Activated CD8-positive, alpha-beta memory T cell treated with anti-CD3 and anti-CD28 coated beads for 48 hours (primary cell): ENCODE data around the gene ZNF846.
A peak's percentile ranks its signal among the peaks of the same experiment; 100 is the strongest.
"Not testable (repeated sequence)": the region's sequence is repeated elsewhere in the genome, so short reads cannot be mapped to it uniquely, and the experiment has no call there.

Source experiments
- DNase-seq, 3 experiments: peaks; one replicate each; pipeline ENCODE4 v3.0.0-alpha.2; 2020; ENCODE audit warnings: low read depth in 2 of 3, low spot score in 2 of 3

ZNF846 gene

DNA sequence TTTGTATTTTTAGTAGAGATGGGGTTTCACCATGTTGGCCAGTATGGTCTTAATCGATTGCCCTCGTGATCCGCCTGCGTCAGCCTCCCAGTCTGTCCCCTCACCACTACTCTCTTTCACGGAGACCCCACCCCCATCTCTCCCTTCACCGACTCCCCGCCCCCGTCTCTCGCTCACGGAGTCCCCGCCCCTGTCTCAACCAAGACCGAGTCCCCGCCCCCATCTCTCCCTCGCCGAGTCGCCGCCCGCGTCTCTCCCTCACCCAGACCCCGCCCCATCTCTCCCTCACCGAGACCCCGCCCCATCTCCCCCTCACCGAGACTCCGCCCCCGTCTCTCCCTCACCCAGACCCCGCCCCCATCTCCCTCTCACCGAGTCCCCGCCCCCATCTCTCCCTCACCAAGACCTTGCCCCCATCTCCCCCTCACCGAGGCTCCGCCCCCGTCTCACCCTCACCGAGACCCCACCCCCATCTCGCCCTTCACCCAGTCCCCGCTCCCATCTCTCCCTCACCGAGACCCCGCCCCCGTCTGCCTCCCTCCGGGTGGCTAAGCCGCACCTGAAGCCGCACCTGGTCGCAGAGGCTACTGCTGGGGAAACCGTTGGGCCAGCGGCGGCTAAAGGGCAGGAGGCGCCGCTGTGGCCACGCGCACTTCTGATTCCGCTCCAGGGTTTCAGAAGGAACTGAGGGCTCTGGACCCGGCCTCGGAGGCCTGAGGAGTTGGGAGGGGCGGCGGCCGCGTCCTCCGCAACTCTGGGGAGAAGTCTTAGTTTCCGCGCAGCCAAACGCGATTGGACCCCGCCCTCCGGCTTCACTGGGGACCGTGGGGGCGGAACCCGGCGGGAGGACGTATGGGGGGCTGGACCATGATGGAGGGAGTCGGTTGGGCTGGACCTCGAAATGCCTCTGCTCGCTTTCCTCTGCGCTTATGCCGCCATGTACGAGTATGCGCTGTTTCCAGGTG is 17.1 kb upstream of the ZNF846 start:
- DNase-seq, result peak; percentile 78 to 90 (median 81)

DNA sequence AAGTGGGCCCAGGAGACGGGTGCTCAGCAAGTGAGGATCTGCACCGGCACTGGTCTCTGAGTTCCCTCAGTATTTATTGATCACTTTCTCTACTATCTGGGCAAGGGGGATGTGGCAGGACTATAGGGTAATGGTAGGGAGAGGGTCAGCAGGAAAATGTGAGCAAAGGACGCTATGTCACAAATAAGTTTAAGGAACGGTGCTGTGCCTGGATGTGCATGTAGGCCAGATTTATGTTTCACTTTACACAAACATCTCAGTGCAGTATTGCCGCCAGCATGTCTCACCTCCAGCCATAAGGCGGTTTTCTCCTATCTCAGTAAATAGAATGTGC is 15.6 kb upstream of the ZNF846 start:
- DNase-seq, result not testable (repeated sequence)

DNA sequence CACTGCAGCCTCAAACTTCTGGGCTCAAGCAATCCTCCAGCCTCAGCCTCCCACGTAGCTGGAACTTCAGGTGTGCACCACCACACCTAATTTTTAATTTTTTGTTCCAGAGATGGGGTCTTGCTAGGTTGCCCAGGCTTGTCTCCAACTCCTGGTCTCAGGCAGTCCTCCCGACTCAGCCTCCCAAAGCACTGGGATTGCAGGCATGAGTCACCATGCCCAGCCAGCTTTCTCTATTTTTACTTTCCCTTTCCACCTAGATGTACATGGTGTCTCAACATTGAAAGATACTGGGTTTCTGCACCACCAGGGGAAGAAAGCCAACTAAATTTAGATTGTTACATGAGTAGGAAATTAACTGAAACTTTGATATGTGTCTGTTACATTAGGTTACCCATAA is 13.8 kb upstream of the ZNF846 start:
- no peak for DNase-seq

DNA sequence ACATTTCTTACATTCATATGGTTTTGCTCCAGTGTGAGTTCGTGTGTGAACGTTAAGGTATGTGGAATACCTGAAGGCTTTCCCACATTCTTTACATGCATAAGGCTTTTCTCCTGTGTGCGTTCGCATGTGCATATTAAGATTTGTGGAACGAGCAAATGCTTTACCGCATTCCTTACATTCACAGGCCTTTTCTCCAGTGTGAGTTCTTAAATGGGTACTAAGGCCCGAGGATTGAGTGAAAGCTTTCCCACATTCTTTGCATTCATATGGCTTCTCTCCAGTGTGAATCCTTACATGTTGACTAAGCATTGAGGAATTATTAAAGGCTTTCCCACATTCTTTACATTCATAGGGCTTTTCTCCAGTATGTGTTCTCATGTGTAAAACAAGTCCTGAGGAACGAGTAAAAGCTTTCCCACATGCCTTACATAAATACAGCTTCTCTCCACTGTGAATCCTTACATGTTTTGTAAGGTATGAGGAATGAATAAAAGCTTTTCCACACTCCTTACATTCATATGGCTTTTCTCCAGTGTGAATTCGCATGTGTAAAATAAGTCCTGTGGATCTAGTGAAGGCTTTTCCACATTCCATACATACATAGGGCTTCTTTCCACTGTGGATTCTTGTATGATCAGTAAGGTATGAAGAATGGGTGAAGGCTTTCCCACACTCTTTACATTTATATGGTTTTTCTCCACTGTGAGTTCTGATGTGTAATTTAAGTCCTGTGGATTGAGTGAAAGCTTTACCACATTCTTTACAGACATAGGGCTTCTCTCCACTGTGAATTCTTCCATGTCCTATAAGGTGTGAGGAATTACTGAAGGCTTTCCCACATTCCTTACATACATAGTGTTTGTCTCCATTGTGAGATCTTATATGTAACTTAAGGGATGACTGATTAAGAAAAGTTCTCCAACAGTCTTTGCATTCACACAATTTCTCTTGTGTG is 10.7 kb downstream of the ZNF846 start:
- no peak for DNase-seq

DNA sequence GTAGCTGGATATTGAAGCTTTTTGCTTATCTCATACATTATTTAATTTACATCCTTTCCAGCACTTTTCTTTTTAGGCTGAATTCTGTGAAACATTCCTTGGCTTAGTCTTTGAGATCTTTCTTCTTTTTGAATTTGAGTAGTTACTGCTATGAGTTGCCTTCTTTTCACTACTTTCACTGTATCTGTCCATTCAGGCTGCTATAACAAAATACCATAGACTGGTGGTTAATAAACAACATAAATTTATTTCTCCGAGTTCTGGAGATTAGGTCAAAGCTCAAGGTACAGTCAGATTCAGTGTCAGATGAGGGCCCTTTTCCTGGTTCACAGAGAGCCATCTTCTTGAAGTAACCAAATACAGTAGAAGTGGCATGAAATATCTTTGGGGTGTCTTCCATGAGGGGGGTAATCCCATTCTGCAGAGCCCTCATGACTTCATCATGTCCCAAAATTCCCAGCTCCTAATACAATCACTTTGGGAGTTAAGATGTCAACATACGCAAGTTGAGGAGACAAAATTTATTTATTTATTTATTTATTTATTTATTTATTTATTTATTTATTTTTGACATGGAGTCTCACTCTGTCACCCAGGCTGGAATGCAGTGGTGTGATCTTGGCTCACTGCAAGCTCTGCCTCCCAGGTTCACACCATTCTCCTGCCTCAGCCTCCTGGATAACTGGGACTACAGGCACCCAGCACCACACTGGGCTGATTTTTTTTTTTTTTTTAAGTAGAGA is 15.7 kb downstream of the ZNF846 start:
- no peak for DNase-seq

DNA sequence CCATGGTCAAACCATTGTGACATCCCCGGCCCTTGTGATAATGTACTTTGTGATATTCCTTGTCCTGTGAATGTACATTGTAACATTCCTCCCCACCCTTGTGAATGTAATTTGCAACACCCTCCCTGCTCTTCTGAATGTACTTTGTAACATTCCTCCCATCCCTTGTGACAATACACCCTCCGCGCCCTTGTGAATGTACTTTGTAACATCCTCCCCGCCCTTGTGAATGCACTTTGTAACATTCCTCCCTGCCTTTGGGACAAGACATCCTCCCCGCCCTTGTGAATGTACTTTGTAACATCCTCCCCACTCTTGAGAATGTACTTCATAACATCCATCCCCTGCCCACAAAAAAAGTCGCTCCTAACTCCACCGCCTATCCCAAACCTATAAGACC is 17.1 kb downstream of the ZNF846 start:
- no peak for DNase-seq

DNA sequence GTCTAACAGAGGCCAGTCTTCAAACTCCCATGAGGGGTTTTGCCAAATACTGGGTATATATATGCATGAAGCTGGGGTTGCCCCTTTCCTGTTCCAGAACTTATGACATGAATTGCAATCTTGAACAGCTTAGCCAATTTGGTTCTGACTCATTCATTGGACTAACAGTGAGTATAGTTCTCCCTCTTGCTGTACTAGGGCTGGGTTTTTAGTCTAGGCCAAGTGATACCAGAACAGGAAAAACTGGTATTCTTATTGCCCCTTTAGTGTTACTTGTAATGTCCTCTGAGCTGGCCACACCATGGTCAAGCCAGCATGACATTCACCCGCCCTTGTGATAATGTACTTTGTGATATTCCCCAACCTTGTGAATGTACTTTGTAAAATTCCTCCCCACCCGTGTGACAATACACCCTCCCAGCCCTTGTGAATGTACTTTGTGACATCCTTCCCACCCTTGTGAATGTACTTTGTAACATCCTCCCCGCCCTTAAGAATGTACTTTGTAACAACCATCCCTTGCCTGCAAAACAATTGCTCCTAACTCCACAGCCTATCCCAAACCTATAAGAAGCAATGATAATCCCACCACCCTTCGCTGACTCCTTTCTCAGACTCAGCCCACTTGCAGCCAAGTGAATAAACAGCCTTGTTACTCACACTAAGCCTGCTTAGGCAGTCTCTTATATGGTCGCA is 26.9 kb downstream of the ZNF846 start:
- DNase-seq, result no peak

DNA sequence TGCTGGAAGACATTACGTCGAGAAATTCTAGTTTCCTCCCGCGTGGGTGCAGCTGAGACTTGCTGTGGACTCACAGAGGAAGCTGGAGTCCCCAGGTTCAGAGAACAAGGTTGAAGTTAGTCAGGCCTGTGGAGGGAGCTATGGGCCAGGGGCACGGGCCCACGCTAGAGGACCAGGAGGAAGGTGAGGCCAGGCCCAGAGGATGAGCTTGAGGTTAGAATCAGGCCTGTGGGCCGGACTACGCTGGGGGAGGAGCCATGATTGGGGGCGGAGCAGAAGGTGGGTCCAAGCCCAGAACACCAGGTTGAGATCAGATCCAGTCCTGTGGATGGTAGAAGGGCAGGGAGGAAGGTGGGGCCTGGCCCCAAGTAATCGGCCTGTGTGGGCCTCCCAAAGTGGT is 32.6 kb downstream of the ZNF846 start:
- DNase-seq, result no peak

DNA sequence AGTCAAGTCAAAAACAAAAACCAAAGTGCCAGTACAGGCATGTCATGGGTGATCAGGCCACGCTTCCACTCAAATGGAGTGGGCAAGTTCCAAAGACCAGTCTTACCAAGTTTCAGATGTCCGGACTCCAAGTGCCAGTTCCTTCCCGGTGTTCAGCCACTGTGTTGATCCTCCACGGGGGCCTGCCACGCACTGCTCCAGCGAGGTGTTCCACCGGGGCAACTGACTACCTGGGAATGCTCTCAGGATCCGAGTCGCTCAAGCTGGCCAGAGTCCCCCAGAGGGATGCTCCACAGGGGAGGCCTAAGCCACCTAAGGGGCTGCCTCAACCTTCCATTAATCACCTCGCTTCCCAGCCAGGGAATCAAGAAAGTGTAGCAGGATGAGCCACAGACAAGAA is 38.5 kb downstream of the ZNF846 start:
- DNase-seq, result not testable (repeated sequence)

DNA sequence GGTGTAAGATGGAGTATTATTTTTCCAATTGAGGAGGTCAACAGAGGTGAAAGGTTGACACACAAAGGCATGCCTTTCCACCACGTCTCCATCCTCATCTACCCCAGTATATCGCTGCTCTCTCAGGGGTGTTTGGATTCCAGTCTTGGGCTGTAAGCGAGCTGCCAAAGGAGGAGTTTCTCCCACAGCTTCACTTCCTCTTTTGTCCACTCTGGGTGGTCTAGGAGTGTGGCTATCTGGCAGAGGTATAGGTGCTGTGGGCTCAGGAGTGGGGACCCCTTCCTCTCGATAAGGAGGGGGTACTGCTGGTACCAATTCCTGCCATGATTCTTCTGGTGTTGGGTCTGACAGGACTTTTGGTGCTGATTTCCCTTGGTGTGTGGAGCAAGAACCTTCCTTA is 39.4 kb downstream of the ZNF846 start:
- no peak for DNase-seq

DNA sequence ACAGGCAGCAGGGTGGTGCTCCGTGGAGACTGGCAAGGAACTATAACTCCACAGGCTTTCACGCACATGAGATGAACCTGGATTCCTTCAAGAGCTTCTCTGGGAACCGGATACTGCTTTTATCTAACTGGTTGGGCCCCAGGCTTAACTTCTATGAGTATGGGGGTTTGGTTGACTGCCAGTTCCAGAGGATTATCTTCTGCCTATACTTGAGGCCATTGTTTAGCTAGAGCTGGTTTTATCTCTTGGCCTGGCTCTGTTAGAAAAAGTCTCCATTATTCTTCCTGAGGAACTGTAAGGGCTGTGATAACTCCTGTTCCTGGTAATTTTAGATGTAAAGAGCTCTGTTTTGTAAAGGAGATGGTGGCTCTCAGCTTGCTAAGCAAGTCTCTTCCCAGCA is 40.9 kb downstream of the ZNF846 start:
- no peak for DNase-seq

DNA sequence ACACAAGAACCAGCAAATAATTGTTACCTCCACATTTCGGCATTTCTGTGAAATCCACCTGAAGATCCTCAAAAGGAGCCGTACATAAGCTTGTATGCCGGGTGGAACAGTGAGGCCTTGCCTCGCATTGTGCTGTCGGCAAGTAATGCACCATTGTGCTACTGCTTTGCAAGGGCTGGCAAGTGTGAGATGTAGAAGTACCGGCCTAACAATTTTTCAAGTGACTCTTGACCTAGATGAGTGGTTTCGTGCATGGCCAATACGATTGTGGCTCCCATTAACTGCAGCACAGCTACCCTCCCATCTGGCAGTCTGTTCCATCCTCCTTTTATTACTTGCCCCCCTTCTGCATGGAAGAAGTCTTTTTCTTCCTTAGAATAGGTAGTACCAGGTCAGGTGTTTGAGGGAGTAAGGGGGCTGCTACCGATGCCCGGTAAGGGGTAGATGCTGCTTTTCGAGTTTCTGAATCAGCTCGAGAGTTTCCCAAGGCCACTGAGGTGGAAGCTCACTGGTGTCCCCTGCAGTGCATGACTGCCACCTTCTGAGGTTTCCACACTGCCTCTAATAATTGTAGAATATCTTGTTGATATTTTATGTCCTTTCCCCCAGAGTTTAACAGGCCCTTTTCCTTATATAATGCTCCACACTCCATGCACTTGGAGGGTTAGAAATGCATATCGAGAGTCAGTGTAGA is 42.9 kb downstream of the ZNF846 start:
- not testable (repeated sequence) for DNase-seq

DNA sequence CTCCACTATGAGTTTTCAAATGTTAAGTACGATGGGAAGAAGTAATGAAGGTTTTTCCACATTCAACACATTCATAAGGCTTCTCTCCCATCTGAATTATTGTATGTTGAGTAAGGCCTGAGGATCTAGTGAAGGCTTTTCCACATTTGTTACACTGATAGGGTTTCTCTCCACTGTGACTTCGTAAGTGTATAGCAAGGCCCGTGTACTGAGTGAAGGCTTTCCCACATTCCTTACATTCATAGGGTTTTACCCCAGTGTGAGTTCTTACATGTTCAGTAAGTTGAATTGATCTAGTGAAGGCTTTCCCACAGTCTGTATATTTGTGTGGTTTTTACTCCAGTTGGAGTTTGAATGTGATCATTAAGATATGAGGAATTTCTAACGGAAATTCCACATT is 44.4 kb downstream of the ZNF846 start:
- DNase-seq, result no peak

DNA sequence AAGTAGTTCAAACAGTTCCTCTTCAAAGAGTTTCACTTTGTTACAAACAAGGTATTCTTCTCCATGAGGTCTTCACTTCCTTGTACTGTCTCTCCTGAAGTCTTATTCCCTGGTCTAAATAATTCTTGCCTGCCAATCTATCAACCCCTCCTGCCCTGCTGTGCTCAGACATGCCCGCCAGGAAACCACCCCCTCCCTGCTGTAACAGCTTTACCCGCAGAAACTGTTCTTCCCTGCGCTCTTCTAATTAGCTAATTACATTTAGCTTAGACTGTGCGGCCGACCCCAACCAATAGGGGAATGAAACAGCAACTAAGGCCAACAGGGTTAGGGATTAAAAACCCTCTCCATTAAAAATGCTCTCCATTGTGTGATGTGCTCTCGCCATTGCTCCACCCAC is 46.7 kb downstream of the ZNF846 start:
- no peak for DNase-seq

DNA sequence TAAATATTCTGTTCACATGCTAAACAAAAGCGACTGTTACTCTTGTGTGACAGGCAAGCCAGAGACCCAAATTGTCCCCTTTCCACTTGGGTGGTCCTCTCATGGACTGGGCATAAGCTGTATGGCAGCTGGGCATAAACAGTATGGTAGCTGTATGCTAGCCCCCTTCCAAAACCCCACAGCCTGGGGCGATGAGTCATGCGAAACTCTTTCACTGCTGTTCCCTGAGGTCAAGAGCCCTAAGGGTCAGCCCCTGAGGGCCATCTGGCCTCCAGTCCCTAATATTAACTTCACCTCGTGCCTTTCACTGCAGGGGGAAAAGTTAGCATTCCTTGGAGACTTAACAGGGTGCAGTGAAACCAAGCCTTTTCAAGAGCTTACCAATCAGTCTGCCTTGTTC is 48.0 kb downstream of the ZNF846 start:
- no peak for DNase-seq

DNA sequence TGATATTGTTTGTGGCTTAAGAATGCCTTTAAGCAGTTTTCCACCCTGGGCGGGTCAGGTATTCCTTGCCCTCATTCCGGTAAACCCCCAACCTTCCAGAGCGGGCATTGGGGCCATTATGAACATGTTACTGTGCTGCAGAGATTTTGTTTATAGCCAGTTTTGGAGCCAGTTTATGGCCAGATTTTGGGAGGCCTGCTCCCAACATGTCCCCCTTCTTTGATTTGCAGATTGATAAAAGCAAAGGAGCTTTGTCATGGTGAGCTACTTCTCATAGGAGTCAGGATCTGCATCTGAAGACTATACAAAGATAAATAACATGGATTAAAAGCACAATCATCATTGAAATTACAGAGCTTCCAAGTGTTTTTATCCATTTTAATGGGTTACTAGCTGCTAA is 56.7 kb downstream of the ZNF846 start:
- DNase-seq, result no peak

DNA sequence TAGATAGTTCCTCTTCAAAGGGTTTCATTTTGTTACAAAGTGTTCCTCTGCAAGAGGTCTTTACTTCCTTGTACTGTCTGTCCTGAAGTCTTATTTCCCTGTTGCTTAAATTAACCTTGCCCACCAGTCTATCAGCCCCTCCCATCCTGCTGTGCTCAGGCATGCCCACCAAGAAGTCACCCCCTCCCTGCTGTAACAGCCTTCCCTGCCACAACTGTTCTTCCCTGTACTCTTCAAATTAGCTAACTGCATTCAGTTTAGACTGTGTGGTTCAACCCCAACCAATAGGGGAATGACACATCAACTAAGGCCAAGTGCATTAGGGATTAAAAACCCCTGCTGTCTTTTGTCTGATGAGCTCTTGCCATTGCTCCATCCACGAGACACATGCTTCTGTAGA is 59.2 kb downstream of the ZNF846 start:
- DNase-seq, result no peak

DNA sequence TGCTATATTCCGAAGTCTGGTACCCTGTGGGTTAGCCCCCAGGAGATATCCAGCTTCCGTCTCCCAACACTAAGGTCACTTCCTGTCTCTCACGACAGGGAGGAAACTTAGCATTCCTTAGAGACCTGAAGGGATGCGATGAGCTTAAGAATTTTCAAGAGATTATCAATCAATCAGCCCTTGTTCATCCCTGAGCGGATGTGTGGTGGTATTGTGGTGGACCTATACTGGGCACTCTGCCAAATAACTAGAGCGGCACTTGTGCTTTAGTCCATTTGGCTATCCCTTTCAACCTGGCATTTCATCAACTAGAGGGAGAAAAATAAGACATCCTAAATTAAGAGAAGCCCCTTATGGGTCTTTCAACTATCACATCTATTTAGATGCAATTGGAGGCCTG is 62.7 kb downstream of the ZNF846 start:
- DNase-seq, result no peak

DNA sequence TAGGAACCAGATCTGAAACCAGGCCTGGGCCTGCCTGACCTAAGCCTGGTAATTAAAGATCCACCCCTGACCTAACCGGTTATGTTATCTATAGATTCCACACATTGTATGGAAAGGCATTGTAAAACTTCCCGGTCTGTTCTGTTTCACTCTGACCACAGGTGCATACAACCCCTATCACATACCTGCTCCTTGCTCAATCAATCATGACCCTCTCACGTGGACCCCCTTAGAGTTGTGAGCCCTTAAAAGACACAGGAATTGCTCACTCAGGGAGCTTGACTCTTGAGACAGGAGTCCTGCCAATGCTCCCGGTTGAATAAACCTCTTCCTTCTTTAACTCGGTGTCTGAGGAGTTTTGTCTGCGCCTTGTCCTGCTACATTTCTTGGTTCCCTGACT is 66.4 kb downstream of the ZNF846 start:
- DNase-seq, result no peak
